ENCODE measurements around the gene GFER. TPM values are rescaled to one million over a fixed set of nuclear protein-coding genes. Genes with fewer than 3 reads are reported as not detected.
"Not testable (repeated sequence)": the region's sequence is repeated elsewhere in the genome, so short reads cannot be mapped to it uniquely, and the experiment has no call there.

The GFER gene
- total and polyA plus RNA-seq, 2 of the 8 experiments (the other 6 are each of a cell fraction or from before 2014, with no cell fraction given), result 17.7 to 37.9 TPM

DNA sequence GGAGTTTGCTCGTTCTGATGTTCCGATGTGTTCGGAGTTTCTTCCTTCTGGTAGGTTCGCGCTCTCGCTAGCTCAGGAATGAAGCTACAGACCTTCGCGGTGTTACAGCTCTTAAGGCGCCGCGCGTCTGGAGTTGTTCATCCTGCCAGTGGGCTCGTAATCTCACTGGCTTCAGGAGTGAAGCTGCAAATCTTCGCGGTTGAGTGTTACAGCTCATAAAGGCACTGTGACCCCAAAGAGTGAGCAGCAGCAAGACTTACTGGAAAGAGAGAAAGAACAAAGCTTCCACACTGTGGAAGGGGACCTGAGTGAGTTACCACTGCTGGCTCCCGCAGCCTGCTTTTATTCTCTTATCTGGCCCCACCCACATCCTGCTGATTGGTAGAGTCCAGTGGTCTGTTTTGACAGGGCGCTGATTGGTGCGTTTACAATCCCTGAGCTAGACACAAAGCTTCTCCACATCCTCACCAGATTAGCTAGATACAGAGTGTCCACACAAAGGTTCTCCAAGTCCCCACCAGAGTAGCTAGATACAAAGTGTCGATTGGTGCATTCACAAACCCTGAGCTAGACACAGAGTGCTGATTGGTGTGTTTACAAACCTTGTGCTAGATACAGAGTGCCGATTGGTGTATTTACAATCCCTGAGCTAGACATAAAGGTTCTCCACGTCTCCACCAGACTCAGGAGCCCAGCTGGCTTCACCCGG is 26.4 kb upstream of the GFER start:
- ChIA-PET POLR2A (ENCODE audit: partially characterized antibody) (interaction anchor here (1.3 to 19.8 kb wide), 5 partner anchors 9 to 187 kb away, joined by 4 to 736 read pairs (median 105); partner anchors contain the start of genes GFER, MSRB1, NME3 and NOXO1), CTCF (ENCODE audit: partially characterized antibody) (interaction anchor here (1.1 to 1.8 kb wide), 3 partner anchors 13 to 21 kb away, joined by 3 to 8 read pairs (median 4); partner anchors contain the start of gene TBL3)
- not testable (repeated sequence) for H3K79me2 ChIP-seq (ENCODE audit: control insufficient read depth in 1 of 2, insufficient read depth in 2 of 2, low read length in 2 of 2); H4K5ac ChIP-seq (ENCODE audit: insufficient read length, low read depth, low read length); H2BK5ac ChIP-seq (ENCODE audit: low read depth, low read length); H3K18ac ChIP-seq (ENCODE audit: extremely low read depth, low read length); H4K8ac ChIP-seq (ENCODE audit: extremely low read depth, insufficient read depth, low read length); H3K27me3 ChIP-seq (replicated peaks in 1 of 4; ENCODE audit: control insufficient read depth in 3 of 4, extremely low read depth in 1 of 4, insufficient read depth in 3 of 4, low read length in 3 of 4); H4K91ac ChIP-seq (replicated peaks; ENCODE audit: insufficient read length, low read length); H3K4me1 ChIP-seq (replicated peaks in 1 of 4; ENCODE audit: control insufficient read depth in 3 of 4, insufficient read depth in 4 of 4, low read length in 3 of 4); H3K23me2 ChIP-seq (ENCODE audit: low read depth, low read length); H2BK120ac ChIP-seq (replicated peaks; ENCODE audit: low read depth, low read length); H3K56ac ChIP-seq (replicated peaks; ENCODE audit: insufficient read length, low read depth, low read length); H2AK5ac ChIP-seq (ENCODE audit: low read depth, low read length); DNase-seq (ENCODE audit: low read depth in 1 of 2, low spot score in 2 of 2); H2AFZ ChIP-seq (ENCODE audit: low read length); H2BK15ac ChIP-seq (ENCODE audit: low read length); H3K27ac ChIP-seq (ENCODE audit: low read depth, low read length); H3K79me1 ChIP-seq (ENCODE audit: low read depth, low read length); H2BK20ac ChIP-seq (ENCODE audit: low read length); H3K9ac ChIP-seq (replicated peaks in 1 of 4; ENCODE audit: extremely low read depth in 1 of 4, low read depth in 3 of 4, low read length in 3 of 4); H3K4ac ChIP-seq (replicated peaks; ENCODE audit: insufficient read length, low read depth, low read length); FAIRE-seq; H2BK12ac ChIP-seq (ENCODE audit: low read depth, low read length); H4K20me1 ChIP-seq (replicated peaks in 1 of 2; ENCODE audit: control insufficient read depth in 1 of 2, insufficient read depth in 2 of 2, low read length in 2 of 2); H3K4me3 ChIP-seq (ENCODE audit: extremely low read depth in 1 of 4, insufficient read depth in 2 of 4, low read depth in 3 of 4, low read length in 4 of 4); H3K9me3 ChIP-seq (ENCODE audit: insufficient read depth in 2 of 2, low read depth in 1 of 2, low read length in 1 of 2); H3K4me2 ChIP-seq (ENCODE audit: insufficient read depth in 1 of 2, low read depth in 2 of 2, low read length in 2 of 2); H3K23ac ChIP-seq (ENCODE audit: insufficient read length); H3K14ac ChIP-seq (ENCODE audit: insufficient read length)
- H3K36me3 ChIP-seq (ENCODE audit: control insufficient read depth in 2 of 4, insufficient read depth in 4 of 4, low read length in 3 of 4), result peaks cover 7 to 18% (median 14%) of the 10 kb centered on the region in 4 experiments
- 91% methylated on average over 20 of the region's 22 CpGs; no CpG with 5 or more reads in 1 of the 2 experiments for WGBS, 2 experiments (ENCODE audit: extremely low coverage in 1 of 2, insufficient coverage in 1 of 2, insufficient read length in 1 of 2, insufficient replicate concordance in 2 of 2, low coverage in 1 of 2, low lambda C conversion rate in 2 of 2, missing lambda C conversion rate in 1 of 2)
